SU-DHL-6 (cell line): ENCODE results near the gene DHRS13.

Source experiments
- H2AFZ ChIP-seq: fragments of 200-600 bp; sonication (generic); 2 replicates; pipeline ENCODE4 v1.6.1; 2014; ENCODE audit warnings: low read depth, mild to moderate bottlenecking, moderate library complexity, mixed read lengths, antibody characterized with exemption, low read length; ENCODE audit not compliant: severe bottlenecking
- H3F3A ChIP-seq: fragments of 200-600 bp; shearing (Covaris generic); 2 replicates; pipeline ENCODE4 v1.6.0; 2016; ENCODE audit warnings: antibody characterized with exemption, mild to moderate bottlenecking; ENCODE audit not compliant: insufficient read depth
- H3K27ac ChIP-seq: fragments of 200-600 bp; sonication (generic); 2 replicates; pipeline ENCODE4 v1.5.1; 2016; ENCODE audit warnings: low read depth, mild to moderate bottlenecking, low read length, moderate library complexity, mixed read lengths
- H3K27me3 ChIP-seq: fragments of 200-600 bp; sonication (generic), shearing (Covaris generic); 2 replicates; pipeline ENCODE4 v1.6.0; 2014; ENCODE audit warnings: mild to moderate bottlenecking, low read length
- H3K36me3 ChIP-seq: fragments of 200-600 bp; sonication (generic); 2 replicates; pipeline ENCODE4 v1.6.1; 2014; ENCODE audit warnings: mild to moderate bottlenecking, low read length, mixed read lengths
- H3K4me2 ChIP-seq: fragments of 300-600, 200-600 bp; shearing (Covaris generic), sonication (generic); 2 replicates; pipeline ENCODE4 v1.6.0; 2014; ENCODE audit warnings: low read length, low read depth, mild to moderate bottlenecking; ENCODE audit not compliant: poor library complexity, severe bottlenecking
- H3K4me3 ChIP-seq: fragments of 200-600 bp; sonication (generic); 2 replicates; pipeline ENCODE4 v1.5.1; 2014; ENCODE audit warnings: antibody characterized with exemption, low read length, mild to moderate bottlenecking, mixed read lengths; ENCODE audit not compliant: insufficient read depth, poor library complexity, severe bottlenecking
- H3K79me2 ChIP-seq: fragments of 200-600 bp; sonication (generic); 2 replicates; pipeline ENCODE4 v1.6.1; 2014; ENCODE audit warnings: mild to moderate bottlenecking, low read length, moderate library complexity; ENCODE audit not compliant: insufficient read depth
- H3K9ac ChIP-seq: fragments of 200-600 bp; sonication (generic); 2 replicates; pipeline ENCODE4 v1.7.0; 2014; ENCODE audit warnings: mild to moderate bottlenecking, low read length
- H3K9me2 ChIP-seq: fragments of 200-600 bp; sonication (generic); replicated peaks from 2 replicates; pipeline ENCODE4 v1.6.1; 2014; ENCODE audit warnings: low read length; ENCODE audit not compliant: insufficient read depth
- H3K9me3 ChIP-seq: fragments of 200-600 bp; sonication (generic); 2 replicates; pipeline ENCODE4 v1.6.1; 2014; ENCODE audit warnings: low read length, mixed read lengths; ENCODE audit not compliant: insufficient read depth
- H4K20me1 ChIP-seq: fragments of 200-600 bp; sonication (generic); 2 replicates; pipeline ENCODE4 v1.6.1; 2014; ENCODE audit warnings: low read depth, mild to moderate bottlenecking, antibody characterized with exemption, low read length, moderate library complexity, mixed read lengths
- EZH2phosphoT487 ChIP-seq: fragments of 200-600 bp; sonication (generic), shearing (Covaris generic); conservative IDR thresholded peaks from 2 replicates; pipeline ENCODE4 v1.6.1; 2018; ENCODE audit warnings: mild to moderate bottlenecking, antibody characterized with exemption, low read length, moderate library complexity, mixed read lengths
- TF ChIP-seq, protein P1 (sequence below): fragments of 200-600 bp; sonication (generic); IDR thresholded peaks from one replicate; pipeline ENCODE4 v1.5.1; 2017; ENCODE audit warnings: antibody characterized with exemption, mild to moderate bottlenecking, low read length, moderate library complexity; ENCODE audit not compliant: insufficient read depth, poor library complexity, severe bottlenecking

Gene DHRS13

GRCh38 chr17:28912938-28913333, 10.1 kb upstream of the DHRS13 start:
- H3K9me3 ChIP-seq, result no peaks in the 10 kb centered on the region
- peaks cover 3% of the 10 kb centered on the region; the same call in 1 of the 2 replicates for H3F3A ChIP-seq
- TF ChIP-seq, protein P1, sequence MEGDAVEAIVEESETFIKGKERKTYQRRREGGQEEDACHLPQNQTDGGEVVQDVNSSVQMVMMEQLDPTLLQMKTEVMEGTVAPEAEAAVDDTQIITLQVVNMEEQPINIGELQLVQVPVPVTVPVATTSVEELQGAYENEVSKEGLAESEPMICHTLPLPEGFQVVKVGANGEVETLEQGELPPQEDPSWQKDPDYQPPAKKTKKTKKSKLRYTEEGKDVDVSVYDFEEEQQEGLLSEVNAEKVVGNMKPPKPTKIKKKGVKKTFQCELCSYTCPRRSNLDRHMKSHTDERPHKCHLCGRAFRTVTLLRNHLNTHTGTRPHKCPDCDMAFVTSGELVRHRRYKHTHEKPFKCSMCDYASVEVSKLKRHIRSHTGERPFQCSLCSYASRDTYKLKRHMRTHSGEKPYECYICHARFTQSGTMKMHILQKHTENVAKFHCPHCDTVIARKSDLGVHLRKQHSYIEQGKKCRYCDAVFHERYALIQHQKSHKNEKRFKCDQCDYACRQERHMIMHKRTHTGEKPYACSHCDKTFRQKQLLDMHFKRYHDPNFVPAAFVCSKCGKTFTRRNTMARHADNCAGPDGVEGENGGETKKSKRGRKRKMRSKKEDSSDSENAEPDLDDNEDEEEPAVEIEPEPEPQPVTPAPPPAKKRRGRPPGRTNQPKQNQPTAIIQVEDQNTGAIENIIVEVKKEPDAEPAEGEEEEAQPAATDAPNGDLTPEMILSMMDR, result no peak
- TF ChIP-seq EZH2phosphoT487, result no peak
- H3K36me3 ChIP-seq, result peaks cover 41% of the 10 kb centered on the region
- no peak overlapping the region for H2AFZ ChIP-seq
- H4K20me1 ChIP-seq, result no peaks in the 10 kb centered on the region
- H3K9ac ChIP-seq, result no peak overlapping the region
- H3K9me2 ChIP-seq, result no peaks in the 10 kb centered on the region
- no peak overlapping the region for H3K27ac ChIP-seq
- H3K79me2 ChIP-seq, result 0 out of 2 replicates have a peak, but pooled peaks cover 3% of the 10 kb centered on the region
- no peaks in the 10 kb centered on the region for H3K27me3 ChIP-seq
- no peak overlapping the region for H3K4me3 ChIP-seq
- H3K4me2 ChIP-seq, result no peak overlapping the region

- Histone ChIP-seq H4K20me1 (no peaks in the 10 kb centered on the region), H3K9me2 (no peaks in the 10 kb centered on the region), H3K36me3 (peaks cover 39% of the 10 kb centered on the region), H3F3A (no peaks in the 10 kb centered on the region), H3K79me2 (0 out of 2 replicates have a peak, but pooled peaks cover 3% of the 10 kb centered on the region), H3K27me3 (no peaks in the 10 kb centered on the region), H3K27ac (no peak overlapping the region), H2AFZ (no peak overlapping the region), H3K4me3 (no peak overlapping the region), H3K9ac (no peak overlapping the region), H3K9me3 (no peaks in the 10 kb centered on the region), H3K4me2 (no peak overlapping the region)
- TF ChIP-seq EZH2phosphoT487, result no peak
- TF ChIP-seq, protein P1, result no peak
Observed at GRCh38 chr17:28912281-28912937, 9.5 kb upstream of the DHRS13 start.

DNA sequence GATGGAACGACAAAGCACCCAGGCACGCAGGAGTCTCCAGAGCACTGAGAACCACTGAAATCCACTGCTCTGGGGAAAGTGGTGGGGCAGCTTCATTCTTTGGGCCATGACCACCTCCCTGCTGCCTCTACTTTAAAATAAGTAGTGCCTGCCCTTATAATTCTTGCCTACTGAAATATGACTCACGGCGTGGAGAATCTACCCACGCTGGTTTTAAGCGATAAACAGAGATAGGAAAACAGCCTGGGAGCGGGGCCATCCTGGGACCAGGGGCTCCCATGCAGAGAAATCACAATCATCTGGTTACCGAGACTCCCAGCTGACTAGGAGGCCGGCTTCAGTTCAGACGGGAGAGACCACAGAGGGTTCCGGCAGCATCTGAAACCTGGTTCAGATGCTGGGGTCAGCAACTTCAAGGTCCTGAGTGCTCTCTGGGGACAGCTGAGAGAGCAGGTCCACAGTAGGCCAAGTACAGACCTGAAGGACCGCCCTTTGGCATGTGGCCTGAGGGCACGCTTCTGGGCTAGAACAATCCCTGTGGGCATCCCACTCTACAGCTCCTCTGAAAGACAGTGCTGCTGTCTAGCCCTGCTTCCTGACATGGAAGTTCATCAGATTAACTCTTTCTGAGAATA, 8.6 kb upstream of the DHRS13 start:
- H3K9me2 ChIP-seq, result no peaks in the 10 kb centered on the region
- no peaks in the 10 kb centered on the region for H3F3A ChIP-seq
- no peak overlapping the region for H3K4me3 ChIP-seq
- H3K9me3 ChIP-seq, result no peaks in the 10 kb centered on the region
- no peaks in the 10 kb centered on the region for H4K20me1 ChIP-seq
- H3K27ac ChIP-seq, result no peak overlapping the region
- no peak overlapping the region for H2AFZ ChIP-seq
- no peak overlapping the region for H3K4me2 ChIP-seq
- TF ChIP-seq, protein P1, result no peak
- TF ChIP-seq EZH2phosphoT487, result no peak
- 0 out of 2 replicates have a peak, but pooled peaks cover 3% of the 10 kb centered on the region for H3K79me2 ChIP-seq
- H3K27me3 ChIP-seq, result no peaks in the 10 kb centered on the region
- peaks cover 39% of the 10 kb centered on the region for H3K36me3 ChIP-seq
- H3K9ac ChIP-seq, result no peak overlapping the region
